HG03196 (cell line): ENCODE measurements around the gene RBFOX2.
"Not testable (repeated sequence)": the region's sequence is repeated elsewhere in the genome, so short reads cannot be mapped to it uniquely, and the experiment has no call there.

ENCODE experiments used
- ATAC-seq: cut with Tn5 transposase; IDR thresholded peaks from one replicate; pipeline ENCODE4 v1.9.1; 2021; ENCODE audit not compliant: unreplicated experiment

Gene RBFOX2

GRCh38 chr22:36044517-36044916 lies 15.9 kb upstream of the RBFOX2 start:
- ATAC-seq: not testable (repeated sequence)

- no peak for ATAC-seq
Observed at GRCh38 chr22:36042240-36042639, 13.6 kb upstream of the RBFOX2 start.

GRCh38 chr22:36039125-36039524 lies 10.5 kb upstream of the RBFOX2 start:
- ATAC-seq: no peak

- ATAC-seq: no peak
Observed at GRCh38 chr22:36037102-36037758, 8.6 kb upstream of the RBFOX2 start.

DNA sequence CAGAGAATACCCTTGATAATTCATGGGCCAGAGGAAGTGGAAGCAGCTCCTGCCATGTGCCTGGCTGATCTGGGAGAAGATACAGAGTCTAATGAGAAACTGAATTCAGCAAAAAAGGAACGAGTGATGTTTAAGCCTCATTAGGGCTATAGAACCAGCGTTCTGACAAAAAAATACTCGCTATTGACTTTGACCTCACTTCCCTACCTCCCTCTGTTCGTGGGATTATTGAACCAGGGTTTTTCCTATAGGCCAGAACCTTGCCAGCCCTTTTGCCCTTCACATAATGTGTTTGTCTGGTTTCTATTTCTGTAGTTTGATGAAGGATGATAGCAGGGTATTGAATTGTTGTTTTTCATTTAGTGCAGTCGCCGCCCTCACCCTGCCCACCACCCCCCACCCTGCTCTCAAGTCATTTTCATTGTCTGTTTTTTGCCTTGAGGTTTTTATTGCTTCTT lies 7.6 kb upstream of the RBFOX2 start:
- no peak for ATAC-seq

- no peak for ATAC-seq
Observed at GRCh38 chr22:36032611-36033010, 4.0 kb upstream of the RBFOX2 start.

DNA sequence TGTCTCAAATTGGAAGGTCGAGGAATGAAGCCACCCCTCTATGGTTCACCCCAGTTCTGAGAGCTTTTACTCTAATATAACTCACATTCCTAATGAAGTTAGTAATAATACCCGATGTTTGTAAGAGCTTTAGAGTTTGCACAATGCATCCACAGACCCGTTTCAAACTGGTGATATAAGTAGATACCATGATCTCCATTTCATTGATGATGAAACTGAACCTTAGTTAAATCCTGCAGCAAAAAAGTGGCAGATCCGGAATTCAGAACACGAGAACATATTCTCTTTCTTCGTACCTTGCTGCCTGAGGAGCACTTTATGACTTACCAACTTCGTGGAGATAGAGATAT lies 757 bp upstream of the RBFOX2 start:
- ATAC-seq: no peak

DNA sequence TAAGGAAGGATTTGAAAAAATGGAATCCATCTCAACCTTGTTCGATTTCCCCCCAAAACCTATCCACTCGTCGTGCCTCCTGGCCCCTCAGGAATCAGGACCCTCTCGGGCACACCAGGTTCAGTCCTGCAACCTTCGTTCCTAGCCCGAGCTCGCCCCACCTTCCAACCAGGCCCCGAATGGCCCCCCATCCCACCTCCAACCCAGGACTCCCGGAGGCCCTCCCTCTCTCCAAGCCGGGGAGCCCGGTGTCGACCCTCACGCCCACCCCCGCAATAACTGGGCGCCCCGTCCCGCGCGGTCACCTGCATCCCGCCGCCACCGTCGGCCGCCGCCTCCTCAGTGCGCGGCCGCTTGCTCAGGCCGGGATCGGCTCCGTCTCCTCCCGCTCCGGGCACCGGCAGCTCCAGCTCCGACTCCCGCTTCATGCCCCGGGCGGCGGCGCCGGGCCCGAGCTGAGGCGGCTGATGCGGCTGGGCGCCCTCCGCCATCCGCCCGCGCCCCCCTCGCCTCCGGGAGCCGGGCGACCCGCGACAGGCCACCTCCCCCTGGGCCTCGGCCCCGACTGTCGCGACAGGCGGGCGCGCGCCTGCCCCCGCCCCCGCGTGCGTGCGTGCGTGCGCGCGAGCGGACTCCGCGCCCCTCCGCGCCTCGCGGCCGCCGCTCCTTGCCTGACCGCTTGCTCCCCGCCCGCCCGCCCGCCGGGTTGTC lies 534 bp downstream of the RBFOX2 start:
- no peak for ATAC-seq

DNA sequence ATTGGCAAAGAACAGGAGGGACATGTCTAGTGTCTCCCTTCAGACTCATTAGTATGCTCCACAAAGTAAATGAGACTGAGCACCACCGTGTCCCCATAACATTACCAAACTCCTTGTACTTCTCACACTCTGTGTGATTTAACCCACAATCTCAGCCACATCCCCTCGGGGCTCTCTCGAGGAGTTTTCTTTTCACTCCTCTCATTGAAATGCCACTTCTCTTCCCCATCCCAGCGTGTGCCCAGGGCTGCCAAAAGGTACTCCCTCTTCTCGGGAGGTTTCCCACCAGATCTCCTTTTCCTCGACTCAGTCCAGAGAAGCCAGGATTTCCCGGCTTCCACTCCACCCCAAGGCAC lies 1.1 kb downstream of the RBFOX2 start:
- no peak for ATAC-seq

- no peak for ATAC-seq
Observed at GRCh38 chr22:36026741-36027140, 1.9 kb downstream of the RBFOX2 start.

DNA sequence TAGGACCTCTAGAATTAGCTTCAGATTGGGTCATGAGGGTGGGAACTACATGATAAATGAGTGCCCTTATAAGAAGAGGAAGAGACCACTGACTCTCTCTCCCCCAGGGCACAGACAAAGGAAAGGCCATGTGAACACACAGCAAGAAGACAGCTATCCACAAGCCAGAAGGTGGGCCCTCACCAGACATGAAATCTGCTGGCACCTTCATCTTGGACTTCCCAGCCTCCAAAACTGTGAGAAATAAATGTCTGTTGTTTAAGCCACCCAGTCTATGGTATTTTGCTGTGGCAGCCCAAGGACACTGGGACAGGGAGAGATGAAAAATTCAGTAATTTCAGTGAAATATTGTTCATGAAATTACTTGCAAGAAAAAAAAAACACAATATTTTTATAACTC lies 5.9 kb downstream of the RBFOX2 start:
- no peak for ATAC-seq

GRCh38 chr22:36022162-36022561 lies 6.5 kb downstream of the RBFOX2 start:
- ATAC-seq: no peak

DNA sequence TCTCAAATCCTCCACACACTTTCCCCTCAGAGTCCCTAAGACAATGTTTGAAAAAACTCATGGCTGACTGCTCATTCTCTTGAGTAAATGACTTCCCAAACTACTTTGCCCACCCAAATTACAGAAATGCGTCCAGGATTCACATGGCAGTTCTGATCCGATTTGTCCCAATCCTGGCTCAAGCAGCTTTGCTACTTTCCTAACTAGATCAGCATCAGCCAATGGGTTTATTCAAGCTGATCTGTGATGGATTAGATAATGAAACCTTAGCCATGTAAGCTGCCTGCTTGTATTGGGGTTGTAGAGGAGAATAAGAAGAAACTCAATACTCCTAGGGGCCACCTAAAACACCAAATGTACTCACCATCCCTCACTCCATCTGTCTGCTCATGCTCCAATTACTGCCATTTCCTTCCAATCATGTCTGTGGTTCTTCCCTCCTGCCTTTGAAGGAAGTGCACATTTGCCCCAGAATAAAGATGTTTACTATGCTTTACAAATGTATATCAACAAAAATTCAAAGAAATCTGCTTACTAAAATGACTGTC lies 6.9 kb downstream of the RBFOX2 start:
- ATAC-seq: no peak

- ATAC-seq: not testable (repeated sequence)
Observed at GRCh38 chr22:36020865-36021264, 7.8 kb downstream of the RBFOX2 start.

DNA sequence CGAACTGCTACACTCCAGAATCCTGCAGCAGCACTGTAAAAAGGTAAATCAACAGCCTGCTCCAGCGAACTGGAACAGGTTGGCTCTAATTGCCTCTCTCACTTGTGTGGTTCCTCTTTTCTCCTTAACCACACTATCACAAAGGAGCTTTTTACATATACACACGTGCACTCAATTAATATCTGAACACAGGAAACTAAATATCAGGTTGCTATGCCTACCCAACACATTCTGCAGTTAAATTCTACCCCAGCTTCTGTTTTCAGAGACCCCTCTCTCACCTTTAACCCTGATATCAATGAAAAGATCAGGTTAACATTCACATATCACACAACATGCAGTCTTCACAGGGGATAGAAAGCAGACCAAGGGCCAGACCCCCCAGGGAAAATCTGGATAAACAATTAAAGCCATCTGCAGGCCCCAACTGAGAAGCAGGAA lies 11.0 kb downstream of the RBFOX2 start:
- no peak for ATAC-seq

GRCh38 chr22:36016684-36017083 lies 11.9 kb downstream of the RBFOX2 start:
- ATAC-seq: no peak

GRCh38 chr22:36015811-36016529 lies 12.7 kb downstream of the RBFOX2 start:
- no peak for ATAC-seq

GRCh38 chr22:36015155-36015810 lies 13.3 kb downstream of the RBFOX2 start:
- ATAC-seq: no peak

DNA sequence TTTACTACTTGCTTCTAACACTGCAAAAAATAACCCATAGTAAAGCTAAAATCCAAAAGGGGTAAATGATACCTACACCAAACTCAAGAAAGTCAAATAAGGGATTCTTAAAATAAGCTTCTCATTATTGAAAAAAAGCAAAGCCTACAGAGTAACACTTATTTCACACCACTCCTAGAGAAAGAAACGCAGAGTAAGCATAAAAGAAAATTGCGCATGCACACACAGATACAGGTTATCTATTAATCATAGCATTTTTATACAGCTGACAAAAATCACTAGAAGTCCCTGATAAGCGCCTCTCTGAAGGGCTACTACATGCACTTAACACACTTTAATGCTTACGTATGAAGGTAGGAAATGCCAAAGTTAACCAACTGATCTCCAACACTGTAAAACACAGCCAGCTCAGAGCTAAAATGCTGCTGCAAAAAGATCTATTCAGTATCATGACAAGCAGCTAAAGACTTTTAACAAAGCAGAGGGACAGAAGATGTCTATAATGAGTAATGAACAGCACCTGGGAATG lies 14.0 kb downstream of the RBFOX2 start:
- no peak for ATAC-seq

DNA sequence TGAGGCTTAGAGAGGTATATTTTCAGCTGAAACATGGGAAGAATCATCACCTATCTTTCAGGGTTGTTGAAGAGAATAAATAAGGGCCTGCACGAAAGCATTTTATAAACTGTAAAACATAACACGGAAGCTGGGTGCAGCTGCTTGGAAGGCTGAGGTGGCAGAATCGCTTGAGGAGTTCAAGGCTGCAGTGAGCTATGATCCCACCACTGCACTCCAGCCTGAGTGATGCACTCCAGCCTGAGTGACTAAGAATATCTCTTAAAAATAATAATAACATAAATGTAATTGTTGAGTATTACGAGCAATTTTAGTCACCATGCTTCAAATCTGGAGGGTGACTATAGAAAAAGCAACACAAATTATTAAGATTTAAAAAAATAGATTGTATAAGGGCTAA lies 16.3 kb downstream of the RBFOX2 start:
- no peak for ATAC-seq

- no peak for ATAC-seq
Observed at GRCh38 chr22:36010882-36011281, 17.7 kb downstream of the RBFOX2 start.
